Colonic mucosa (tissue), 4 donors: ENCODE results near the gene TAF1. TPM values are rescaled to one million over a fixed set of nuclear protein-coding genes. Genes with fewer than 3 reads are reported as not detected.
"Not testable (repeated sequence)": the region's sequence is repeated elsewhere in the genome, so short reads cannot be mapped to it uniquely, and the experiment has no call there.

Experiments used
- DNase-seq: peaks from one replicate; pipeline ENCODE4 v3.0.0-alpha.2; 2020
- H3K27ac ChIP-seq: fragments of 200-600 bp; one replicate; pipeline ENCODE4 v1.8.0; 2021
- H3K27me3 ChIP-seq: fragments of 200-600 bp; one replicate; pipeline ENCODE4 v1.8.0; 2021
- H3K36me3 ChIP-seq: fragments of 200-600 bp; one replicate; pipeline ENCODE4 v1.8.0; 2021
- H3K4me1 ChIP-seq: fragments of 200-600 bp; one replicate; pipeline ENCODE4 v1.8.0; 2021; ENCODE audit warnings: mild to moderate bottlenecking
- H3K4me3 ChIP-seq: fragments of 200-600 bp; one replicate; pipeline ENCODE4 v1.8.0; 2021
- H3K9ac ChIP-seq, 2 donors: one replicate each; pipeline ENCODE4 v1.7.0; 2013; ENCODE audit warnings: control low read depth in 2 of 2, low read depth in 2 of 2, low read length in 2 of 2
- H3K9me3 ChIP-seq: fragments of 200-600 bp; one replicate; pipeline ENCODE4 v1.8.0; 2021
- CTCF ChIP-seq: fragments of 200-600 bp; IDR thresholded peaks from one replicate; pipeline ENCODE4 v1.8.0; 2022; ENCODE audit warnings: antibody characterized with exemption, mild to moderate bottlenecking
- intact Hi-C: fragments of 100-400 bp; cut with DNase I; formaldehyde crosslinking; loops from one replicate; pipeline ENCODE4 v1.14.1; 2022
- total RNA-seq, 2 donors: library from RNA; stranded (reverse); fragmentation: NEBNext Ultra II Directional in 1 of 2; extraction: Animal tissue kit (Norgen Biotek cat#: 25700) in 1 of 2; gene quantifications; one replicate each; pipeline ENCODE4 v1.2.1, GENCODE V29; 2021
- donor health status: healthy.
- donor health status: DM: no; HTN: no; CAD: no.
- donor health status: DM: no; HTN: no; CAD: no.

The TAF1 gene
- total RNA-seq, 2 donors from 2014 or later = 24.6 to 25.0 TPM

- H3K27ac ChIP-seq = no peak overlapping the region
- H3K36me3 ChIP-seq = no peaks in the 10 kb centered on the region
- H3K27me3 ChIP-seq = no peaks in the 10 kb centered on the region
- intact Hi-C loops = no loop called here
- no peaks in the 10 kb centered on the region for H3K9me3 ChIP-seq
- no peaks in the 10 kb centered on the region for H3K4me1 ChIP-seq
- no peak overlapping the region for H3K4me3 ChIP-seq
- no peak for DNase-seq
- TF ChIP-seq CTCF = no peak
- H3K9ac ChIP-seq = no peak overlapping the region
These were observed 130.3 kb downstream of the TAF1 start for GRCh38 chrX:71496476-71496875.

GRCh38 chrX:71502080-71502479, 135.9 kb downstream of the TAF1 start:
- H3K4me3 ChIP-seq, H3K36me3 ChIP-seq, H3K4me1 ChIP-seq, intact Hi-C loops, DNase-seq, H3K27me3 ChIP-seq, H3K27ac ChIP-seq, H3K9me3 ChIP-seq, H3K9ac ChIP-seq: not testable (repeated sequence)

- H3K27me3 ChIP-seq = peaks cover 7% of the 10 kb centered on the region
- H3K36me3 ChIP-seq = no peaks in the 10 kb centered on the region
- no peak for DNase-seq
- no peak for TF ChIP-seq CTCF
- H3K4me3 ChIP-seq = no peak overlapping the region
- intact Hi-C loops = no loop called here
- H3K9me3 ChIP-seq = no peaks in the 10 kb centered on the region
- H3K27ac ChIP-seq = no peak overlapping the region
- H3K9ac ChIP-seq = no peak overlapping the region
- no peaks in the 10 kb centered on the region for H3K4me1 ChIP-seq
These were observed 138.2 kb downstream of the TAF1 start for GRCh38 chrX:71504346-71504745.

GRCh38 chrX:71509289-71509688, 143.1 kb downstream of the TAF1 start:
- no peak for TF ChIP-seq CTCF
- H3K27me3 ChIP-seq = peaks cover 7% of the 10 kb centered on the region

GRCh38 chrX:71510161-71510560, 144.0 kb downstream of the TAF1 start:
- TF ChIP-seq CTCF = no peak
- intact Hi-C loops = no loop called here

More at GRCh38 chrX:71509289-71509688, 143.1 kb downstream of the TAF1 start:
- H3K36me3 ChIP-seq = no peaks in the 10 kb centered on the region
- no peaks in the 10 kb centered on the region for H3K9me3 ChIP-seq
- intact Hi-C loops = no loop called here
- DNase-seq = no peak
- H3K4me1 ChIP-seq = no peaks in the 10 kb centered on the region
- no peak overlapping the region for H3K9ac ChIP-seq
- no peak overlapping the region for H3K4me3 ChIP-seq
- H3K27ac ChIP-seq = no peak overlapping the region

GRCh38 chrX:71513731-71514130, 147.6 kb downstream of the TAF1 start:
- intact Hi-C loops, H3K27me3 ChIP-seq, H3K9me3 ChIP-seq, H3K27ac ChIP-seq, H3K36me3 ChIP-seq, H3K4me1 ChIP-seq, H3K4me3 ChIP-seq, H3K9ac ChIP-seq, DNase-seq: not testable (repeated sequence)

More at GRCh38 chrX:71510161-71510560, 144.0 kb downstream of the TAF1 start:
- Histone ChIP-seq H3K27me3 (no peaks in the 10 kb centered on the region), H3K9me3 (no peaks in the 10 kb centered on the region), H3K4me1 (no peaks in the 10 kb centered on the region), H3K36me3 (no peaks in the 10 kb centered on the region), H3K27ac (no peak overlapping the region), H3K4me3 (no peak overlapping the region), H3K9ac (no peak overlapping the region)
- no peak for DNase-seq
